Muscle layer of colon (tissue), 2 donors: ENCODE data around the gene MYL12A.

Experiments used
- H3K27ac ChIP-seq: one replicate; pipeline ENCODE4 v1.7.0; 2013; ENCODE audit warnings: low read depth, mild to moderate bottlenecking, low read length, moderate library complexity
- H3K27me3 ChIP-seq, 2 donors: one replicate each; pipeline ENCODE4 v1.7.0; 2013; ENCODE audit warnings: low read length in 2 of 2, mild to moderate bottlenecking in 2 of 2; ENCODE audit not compliant: insufficient read depth in 2 of 2, control insufficient read depth in 1 of 2
- H3K36me3 ChIP-seq: one replicate; pipeline ENCODE4 v1.7.0; 2013; ENCODE audit warnings: mild to moderate bottlenecking, low read length; ENCODE audit not compliant: insufficient read depth
- H3K4me1 ChIP-seq: one replicate; pipeline ENCODE4 v1.7.0; 2013; ENCODE audit warnings: mild to moderate bottlenecking, low read length; ENCODE audit not compliant: insufficient read depth
- H3K4me3 ChIP-seq, 2 donors: one replicate each; pipeline ENCODE4 v1.7.0; 2013; ENCODE audit warnings: low read length in 2 of 2, low read depth in 1 of 2, mild to moderate bottlenecking in 1 of 2, moderate library complexity in 1 of 2
- H3K9ac ChIP-seq: one replicate; pipeline ENCODE4 v1.7.0; 2013; ENCODE audit warnings: low read length
- H3K9me3 ChIP-seq: one replicate; pipeline ENCODE4 v1.7.0; 2013; ENCODE audit warnings: mild to moderate bottlenecking, low read length
- donor health status: abdominal sarcoma.
- donor health status: Adenocarcinoma of cecum.

MYL12A gene

GRCh38 chr18:3260995-3261372 lies 13.4 kb downstream of the MYL12A start:
- peaks cover 19% of the 10 kb centered on the region for H3K36me3 ChIP-seq
- peak overlapping the region; percentile 86 for H3K9ac ChIP-seq
- H3K27me3 ChIP-seq, result no peaks in the 10 kb centered on the region
- no peaks in the 10 kb centered on the region for H3K9me3 ChIP-seq
- H3K4me1 ChIP-seq, result peaks cover 50% of the 10 kb centered on the region
- peak overlapping the region; percentile 75 to 86 for H3K4me3 ChIP-seq
- peak overlapping the region; percentile 98 for H3K27ac ChIP-seq

DNA sequence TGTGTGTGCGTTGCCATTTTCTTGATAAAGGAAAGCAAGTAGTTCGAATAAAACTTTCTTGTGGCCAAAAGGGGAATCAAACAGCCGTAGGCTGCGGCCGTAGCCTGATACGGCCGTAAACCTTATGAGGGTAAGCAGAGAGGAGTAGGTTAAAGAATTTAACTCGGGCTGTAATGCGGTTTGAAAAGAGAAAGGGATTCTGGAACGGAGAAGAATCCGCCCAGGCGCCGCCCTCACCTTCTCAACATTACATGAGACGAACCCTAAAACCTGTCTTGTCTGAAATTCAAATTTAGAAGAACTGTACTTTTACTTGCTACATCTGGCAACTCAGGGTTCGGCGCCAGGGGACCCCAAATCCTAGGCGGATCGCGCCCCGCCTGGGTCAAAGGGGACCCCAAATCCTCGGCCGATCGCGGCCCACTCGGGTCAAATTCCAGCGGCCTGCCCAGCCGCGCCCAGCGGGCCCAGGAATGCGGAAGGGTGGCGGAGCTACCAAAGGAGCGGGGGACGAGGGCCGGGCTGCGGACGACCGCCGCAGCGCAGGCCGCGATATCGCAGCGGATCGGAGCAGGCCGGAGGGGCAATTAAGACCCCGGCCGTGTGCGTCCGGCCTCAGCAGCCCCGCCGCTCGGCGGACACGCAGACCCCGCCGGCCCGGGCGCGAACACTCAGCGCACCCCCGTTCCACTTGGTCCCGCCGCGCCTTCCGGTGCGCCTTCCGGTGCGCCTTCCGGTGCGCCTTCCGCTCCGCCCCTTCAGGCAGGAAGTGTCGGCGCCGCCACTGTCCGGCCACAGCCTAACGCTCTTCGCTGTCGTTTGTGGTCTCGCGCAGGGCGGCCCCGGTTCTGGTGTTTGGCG lies 14.0 kb downstream of the MYL12A start, which contains the start of gene MYL12B:
MYL12B (plus strand) TSS at position 761 of the 861 bp plus-strand sequence. CDS start 10,766 bp downstream, outside the sequence.
- peak within 1 kb of the TSS; percentile 98 for H3K27ac ChIP-seq
- H3K9me3 ChIP-seq, result no peaks in the 10 kb centered on the region
- H3K36me3 ChIP-seq, result peaks cover 18% of the 10 kb centered on the region
- H3K4me3 ChIP-seq, result peak within 1 kb of the TSS; percentile 75 to 86
- no peaks in the 10 kb centered on the region for H3K27me3 ChIP-seq
- H3K9ac ChIP-seq, result peak within 1 kb of the TSS; percentile 86
- H3K4me1 ChIP-seq, result peaks cover 56% of the 10 kb centered on the region

- Histone ChIP-seq H3K9me3 (no peaks in the 10 kb centered on the region), H3K27me3 (no peaks in the 10 kb centered on the region), H3K4me3 (peak overlapping the region; percentile 75 to 86), H3K9ac (peak overlapping the region; percentile 80), H3K27ac (peak overlapping the region; percentile 98), H3K4me1 (peaks cover 55% of the 10 kb centered on the region), H3K36me3 (peaks cover 10% of the 10 kb centered on the region)
These were observed 14.9 kb downstream of the MYL12A start for GRCh38 chr18:3262234-3263131.

DNA sequence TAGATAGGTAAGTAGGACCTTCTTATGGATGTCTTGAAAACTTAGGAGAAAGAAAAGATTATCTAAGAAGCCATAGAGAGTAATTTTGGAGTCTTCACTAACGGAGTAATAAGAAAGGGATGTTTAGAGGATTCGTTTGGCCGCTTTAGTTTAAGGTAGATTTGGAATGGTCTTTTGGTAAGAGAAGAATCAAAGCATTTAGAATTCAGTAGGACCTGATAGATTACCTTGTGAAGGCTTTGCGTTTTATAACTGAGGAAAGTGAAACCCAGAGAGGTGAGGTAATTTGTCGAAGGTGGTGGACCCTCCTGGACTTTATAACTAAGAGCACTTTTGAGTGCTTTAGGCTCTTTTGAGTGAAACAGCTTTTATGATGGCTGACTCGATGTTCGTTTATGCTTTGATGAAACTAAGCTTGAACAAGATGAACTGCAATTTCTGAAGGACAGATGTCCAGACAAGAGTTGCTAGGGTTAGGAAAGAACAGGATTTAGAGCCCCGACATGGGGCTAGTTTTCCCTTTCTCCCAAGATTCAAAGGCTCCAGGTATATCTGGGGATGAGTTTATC lies 15.6 kb downstream of the MYL12A start:
- H3K4me3 ChIP-seq, result peak overlapping the region; percentile 75 to 86
- peak overlapping the region; percentile 55 for H3K27ac ChIP-seq
- H3K27me3 ChIP-seq, result no peaks in the 10 kb centered on the region
- H3K4me1 ChIP-seq, result peaks cover 56% of the 10 kb centered on the region
- H3K9me3 ChIP-seq, result no peaks in the 10 kb centered on the region
- peak overlapping the region; percentile 80 for H3K9ac ChIP-seq
- H3K36me3 ChIP-seq, result peaks cover 4% of the 10 kb centered on the region

- Histone ChIP-seq H3K4me3 (no peak overlapping the region), H3K36me3 (no peaks in the 10 kb centered on the region), H3K9ac (no peak overlapping the region), H3K27ac (no peak overlapping the region), H3K9me3 (no peaks in the 10 kb centered on the region), H3K4me1 (peaks cover 68% of the 10 kb centered on the region), H3K27me3 (no peaks in the 10 kb centered on the region)
These were observed 16.8 kb downstream of the MYL12A start for GRCh38 chr18:3264362-3264761.

- no peaks in the 10 kb centered on the region for H3K9me3 ChIP-seq
- no peaks in the 10 kb centered on the region for H3K27me3 ChIP-seq
- no peak overlapping the region for H3K9ac ChIP-seq
- H3K36me3 ChIP-seq, result no peaks in the 10 kb centered on the region
- H3K4me3 ChIP-seq, result no peak overlapping the region
- H3K27ac ChIP-seq, result no peak overlapping the region
- peaks cover 67% of the 10 kb centered on the region for H3K4me1 ChIP-seq
These were observed 18.0 kb downstream of the MYL12A start for GRCh38 chr18:3265564-3266033.

DNA sequence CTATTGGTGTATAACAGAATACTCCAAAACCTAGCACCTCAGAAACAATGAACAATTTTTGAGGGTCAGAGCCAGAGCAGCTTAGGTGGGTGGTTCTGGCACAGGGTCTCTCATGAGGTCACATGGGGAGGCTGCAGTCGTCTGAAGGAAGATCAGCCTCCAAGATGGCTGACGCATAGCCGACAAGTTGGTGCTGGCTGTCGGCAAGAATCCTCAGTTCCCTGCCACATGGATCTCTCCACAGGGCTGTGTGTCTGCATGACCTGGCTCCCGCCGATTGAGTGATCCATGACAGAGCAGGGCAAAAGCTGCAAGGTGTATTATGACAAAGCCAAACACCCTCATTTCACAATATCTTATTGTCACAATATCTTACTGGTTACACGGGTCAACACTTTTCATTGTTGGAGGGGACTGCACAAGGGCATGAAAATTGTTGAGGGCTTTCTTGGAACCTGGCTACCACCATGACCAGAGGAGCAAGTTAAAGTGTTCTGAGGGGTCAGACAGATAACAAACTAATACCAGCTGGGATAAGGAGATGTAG lies 18.5 kb downstream of the MYL12A start:
- peaks cover 61% of the 10 kb centered on the region for H3K4me1 ChIP-seq
- no peak overlapping the region for H3K9ac ChIP-seq
- H3K27me3 ChIP-seq, result no peaks in the 10 kb centered on the region
- no peaks in the 10 kb centered on the region for H3K9me3 ChIP-seq
- H3K36me3 ChIP-seq, result no peaks in the 10 kb centered on the region
- no peak overlapping the region for H3K4me3 ChIP-seq
- no peak overlapping the region for H3K27ac ChIP-seq

GRCh38 chr18:3268306-3268705 lies 20.7 kb downstream of the MYL12A start:
- no peak overlapping the region for H3K9ac ChIP-seq
- no peak overlapping the region for H3K4me3 ChIP-seq
- no peaks in the 10 kb centered on the region for H3K27me3 ChIP-seq
- no peak overlapping the region for H3K27ac ChIP-seq
- H3K9me3 ChIP-seq, result no peaks in the 10 kb centered on the region
- no peaks in the 10 kb centered on the region for H3K36me3 ChIP-seq
- H3K4me1 ChIP-seq, result peaks cover 55% of the 10 kb centered on the region

- H3K27me3 ChIP-seq, result no peaks in the 10 kb centered on the region
- no peaks in the 10 kb centered on the region for H3K36me3 ChIP-seq
- H3K9ac ChIP-seq, result no peak overlapping the region
- no peaks in the 10 kb centered on the region for H3K9me3 ChIP-seq
- H3K4me1 ChIP-seq, result peaks cover 46% of the 10 kb centered on the region
- H3K27ac ChIP-seq, result no peak overlapping the region
- no peak overlapping the region for H3K4me3 ChIP-seq
These were observed 21.8 kb downstream of the MYL12A start for GRCh38 chr18:3269241-3269913.

- peaks cover 4% of the 10 kb centered on the region for H3K36me3 ChIP-seq
- no peak overlapping the region for H3K27ac ChIP-seq
- no peaks in the 10 kb centered on the region for H3K27me3 ChIP-seq
- H3K4me3 ChIP-seq, result no peak overlapping the region
- H3K4me1 ChIP-seq, result peaks cover 41% of the 10 kb centered on the region
- no peak overlapping the region for H3K9ac ChIP-seq
- no peaks in the 10 kb centered on the region for H3K9me3 ChIP-seq
These were observed 22.3 kb downstream of the MYL12A start for GRCh38 chr18:3269914-3270299.
